Stimulated activated CD8-positive, alpha-beta memory T cell treated with anti-CD3 and anti-CD28 coated beads, Interleukin-2, amount 100 ng/mL, for 1 hour (primary cell): ENCODE measurements around the gene ARMC7.
A peak's percentile ranks its signal among the peaks of the same experiment; 100 is the strongest.
"Not testable (repeated sequence)": the region's sequence is repeated elsewhere in the genome, so short reads cannot be mapped to it uniquely, and the experiment has no call there.

Source experiments
- DNase-seq, 2 donors: peaks; one replicate each; pipeline ENCODE4 v3.0.0-alpha.2; 2020; ENCODE audit warnings: low read depth in 2 of 2

Gene ARMC7

GRCh38 chr17:75130059-75130631, 20.4 kb downstream of the ARMC7 start:
- DNase-seq, result no peak

GRCh38 chr17:75130632-75131277, 21.0 kb downstream of the ARMC7 start:
- DNase-seq, result no peak

DNA sequence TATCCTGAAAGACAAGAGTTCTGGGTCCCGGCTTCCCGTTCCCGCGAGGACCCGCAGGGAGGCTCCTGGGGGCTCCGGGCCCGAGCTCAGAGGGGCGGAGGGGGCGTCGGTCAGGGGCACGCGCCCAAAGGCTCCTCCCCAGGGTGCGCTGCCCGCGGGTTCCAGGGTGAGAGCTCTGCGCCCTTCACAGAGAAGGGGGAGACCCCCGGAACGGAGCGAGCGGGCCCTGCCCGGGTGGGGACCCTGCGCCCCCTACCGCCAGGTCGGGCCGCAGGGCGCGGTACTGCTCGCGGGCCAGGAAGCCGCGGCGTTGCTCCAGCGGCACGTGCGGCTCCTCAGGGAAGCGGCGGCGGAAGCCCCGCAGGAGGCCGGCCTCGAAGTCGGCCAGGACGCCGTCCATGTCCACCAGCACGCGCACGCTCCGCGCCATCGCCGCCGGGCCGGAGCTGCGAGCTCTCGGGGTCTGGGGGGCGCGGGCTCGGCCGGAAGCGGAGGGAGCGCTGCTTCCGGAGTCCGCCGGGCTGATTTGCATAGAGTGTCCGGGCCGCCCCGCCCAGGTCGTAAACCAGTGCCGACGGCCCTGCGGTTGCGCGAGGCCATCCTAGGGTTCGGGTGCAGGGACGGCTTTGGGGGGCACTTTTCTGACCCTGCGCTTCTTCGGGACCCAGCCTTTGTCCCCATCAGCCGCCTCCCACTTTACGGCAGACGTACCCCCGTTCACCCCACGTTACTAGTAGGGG, 21.7 kb downstream of the ARMC7 start, which contains the start of gene NT5C:
NT5C (minus strand) TSS at position 465 of the 740 bp plus-strand sequence; CDS start at position 430, 35 bp downstream.
- DNase-seq, result peak; percentile 38 to 41

DNA sequence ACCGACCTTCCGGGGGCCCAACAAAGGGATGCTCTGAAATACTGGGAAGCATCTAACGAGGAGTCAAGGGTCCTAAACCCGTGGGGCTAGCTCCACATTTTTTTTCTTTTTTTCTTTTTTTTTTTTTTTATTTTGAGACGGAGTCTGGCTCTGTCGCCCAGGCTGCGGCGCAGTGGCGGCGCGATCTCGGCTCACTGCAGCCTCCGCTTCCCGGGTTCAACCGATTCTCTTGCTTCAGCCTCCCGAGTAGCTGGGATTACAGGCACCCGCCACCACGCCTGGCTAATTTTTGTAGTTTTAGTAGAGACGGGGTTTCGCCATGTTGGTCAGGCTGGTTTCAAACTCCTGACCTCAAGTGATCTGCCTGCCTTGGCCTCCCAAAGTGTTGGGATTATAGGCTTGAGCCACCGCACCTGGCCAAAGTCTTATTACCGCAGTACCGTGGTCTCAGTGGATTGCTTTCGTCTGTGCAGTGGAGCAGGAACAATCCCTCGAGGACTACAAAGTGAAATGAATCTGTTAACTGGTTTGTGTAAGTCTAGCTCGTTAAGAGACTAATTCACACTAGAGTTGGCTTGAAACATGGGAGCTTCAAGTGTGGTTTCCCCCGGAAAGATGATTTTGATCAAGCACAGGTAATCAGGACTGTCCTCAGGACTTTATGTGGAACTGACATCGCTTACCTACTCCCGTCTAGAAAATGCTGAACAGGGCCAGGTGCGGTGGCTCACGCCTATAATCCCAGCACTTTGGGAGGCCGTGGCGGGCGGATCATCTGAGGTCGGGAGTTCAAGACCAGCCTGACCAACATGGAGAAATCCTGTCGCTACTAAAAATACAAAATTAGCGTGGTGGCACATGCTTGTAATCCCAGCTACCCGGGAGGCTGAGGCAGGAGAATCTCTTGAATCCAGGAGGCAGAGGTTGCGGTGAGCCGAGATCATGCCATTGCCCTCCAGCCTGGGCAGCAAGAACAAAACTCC, 22.5 kb downstream of the ARMC7 start:
- not testable (repeated sequence) for DNase-seq

GRCh38 chr17:75133001-75133400, 23.2 kb downstream of the ARMC7 start:
- no peak for DNase-seq

DNA sequence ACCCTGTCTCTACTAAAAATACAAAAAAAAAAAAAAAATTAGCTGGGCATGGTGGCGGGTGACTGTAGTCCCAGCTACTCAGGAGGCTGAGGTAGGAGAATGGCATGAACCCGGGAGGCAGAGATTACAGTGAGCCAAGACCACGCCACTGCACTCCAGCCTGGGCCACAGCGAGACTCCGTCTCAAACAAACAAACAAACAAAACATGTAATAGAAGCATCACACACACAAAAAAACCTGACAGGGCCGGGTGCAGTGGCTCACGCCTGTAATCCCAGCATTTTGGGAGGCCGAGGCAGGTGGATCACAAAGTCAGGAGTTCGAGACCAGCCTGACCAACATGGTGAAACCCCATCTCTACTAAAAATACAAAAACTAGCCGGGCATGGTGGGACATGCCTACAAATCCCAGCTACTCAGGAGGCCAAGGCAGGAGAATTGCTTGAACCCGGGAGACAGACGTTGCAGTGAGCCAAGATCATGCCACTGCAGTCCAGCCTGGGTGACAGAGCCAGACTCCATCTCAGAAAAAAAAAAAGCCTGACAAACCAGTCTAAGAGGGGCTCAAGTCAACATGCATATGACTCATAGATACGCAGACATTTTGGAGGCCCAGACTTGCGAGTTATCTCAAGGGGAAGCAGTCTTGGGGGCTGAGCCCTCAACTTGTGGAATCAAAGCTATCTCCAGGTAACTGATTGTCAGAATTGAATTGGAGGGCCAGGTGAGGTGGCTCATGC, 24.0 kb downstream of the ARMC7 start:
- not testable (repeated sequence) for DNase-seq

DNA sequence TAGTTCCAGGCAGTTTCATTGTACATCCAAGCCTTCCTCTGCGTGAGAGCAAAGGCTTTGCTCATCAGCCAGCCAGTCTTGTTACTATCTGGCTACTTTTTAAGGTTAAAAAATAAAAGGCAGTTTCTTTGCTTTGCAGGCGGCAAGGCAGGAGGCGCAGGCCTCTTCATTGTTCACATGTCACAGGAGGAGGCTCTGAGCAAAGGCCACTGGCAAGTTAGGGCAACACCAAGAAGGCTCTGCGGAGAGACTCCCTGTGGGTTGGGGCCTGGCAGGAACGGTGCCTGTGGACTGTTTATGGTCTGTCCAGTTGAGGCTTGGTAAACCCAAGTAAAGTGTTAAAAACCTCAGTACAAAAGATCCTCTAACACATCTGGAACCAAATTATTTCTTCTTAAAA, 25.7 kb downstream of the ARMC7 start:
- DNase-seq, result no peak

GRCh38 chr17:75135946-75136345, 26.2 kb downstream of the ARMC7 start:
- no peak for DNase-seq

- DNase-seq, result not testable (repeated sequence)
These were observed 28.0 kb downstream of the ARMC7 start for GRCh38 chr17:75137762-75138161.

- no peak for DNase-seq
These were observed 28.8 kb downstream of the ARMC7 start for GRCh38 chr17:75138519-75138918.

- DNase-seq, result no peak
These were observed 32.6 kb downstream of the ARMC7 start for GRCh38 chr17:75142236-75142971.

GRCh38 chr17:75144816-75145512, 35.2 kb downstream of the ARMC7 start:
- DNase-seq, result no peak

DNA sequence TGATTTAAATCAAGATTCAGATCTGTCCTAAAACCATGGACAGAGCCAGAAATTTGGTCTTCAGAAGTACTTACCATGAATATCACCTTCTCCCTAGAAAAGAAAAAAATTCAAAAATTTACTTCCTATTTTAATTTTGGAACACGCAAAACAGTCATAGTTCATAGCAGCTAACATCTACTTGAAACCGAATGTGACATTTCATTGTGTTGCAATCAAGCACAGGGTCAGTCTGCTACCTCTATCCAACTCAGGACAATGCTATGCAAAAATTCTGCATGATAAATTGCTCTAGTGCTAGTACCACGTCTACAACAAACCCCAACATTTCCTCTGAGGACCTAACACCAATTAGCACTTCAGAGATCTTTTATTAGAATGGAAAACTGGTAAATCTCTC, 36.8 kb downstream of the ARMC7 start:
- no peak for DNase-seq

- no peak for DNase-seq
These were observed 38.2 kb downstream of the ARMC7 start for GRCh38 chr17:75147878-75148546.

GRCh38 chr17:75151930-75152329, 42.2 kb downstream of the ARMC7 start:
- no peak for DNase-seq

GRCh38 chr17:75152523-75152921, 42.8 kb downstream of the ARMC7 start:
- no peak for DNase-seq

- DNase-seq, result no peak
These were observed 43.4 kb downstream of the ARMC7 start for GRCh38 chr17:75152922-75153779.

- DNase-seq, result no peak
These were observed 44.0 kb downstream of the ARMC7 start for GRCh38 chr17:75153780-75154194.
